Endothelial cell of umbilical vein (primary cell): ENCODE data around the gene SRGN. TPM values are rescaled to one million over a fixed set of nuclear protein-coding genes. Genes with fewer than 3 reads are reported as not detected.

Source experiments
- BruUV-seq: library from RNA; stranded (reverse); fragments of 400-500 nt; replicated peaks from 2 replicates; lab custom pipeline; 2021; lab: Mats Ljungman, UMichigan
- CTCF ChIA-PET: fragments of 300-600, 350-600 bp; sonication (Branson Sonifier 250); formaldehyde crosslinking; loops from one replicate; lab custom pipeline; 2021; ENCODE audit warnings: antibody characterized with exemption, inconsistent platforms; lab: Charles Lee
- POLR2A ChIA-PET: fragments of 300-600, 350-600 bp; sonication (Branson Sonifier 250); formaldehyde crosslinking; loops from one replicate; lab custom pipeline; 2021; ENCODE audit warnings: antibody characterized with exemption, inconsistent platforms; lab: Charles Lee
- DNase-seq: peaks from one replicate; pipeline ENCODE4 v3.0.0-alpha.2; 2011; ENCODE audit warnings: low read depth, low spot score
- FAIRE-seq: peaks from 2 replicates; lab custom pipeline; 2011; peaks lifted over from hg19 to GRCh38; lab: Jason Lieb, UNC
- H2AFZ ChIP-seq: 2 replicates; pipeline ENCODE4 v1.6.0; 2012; ENCODE audit warnings: low read depth, low read length, control low read depth, inconsistent platforms
- H3K27ac ChIP-seq: 2 replicates; pipeline ENCODE4 v1.5.1; 2011; ENCODE audit warnings: low read depth, mild to moderate bottlenecking, control low read depth, low read length, moderate library complexity; ENCODE audit not compliant: insufficient read depth
- H3K27me3 ChIP-seq, 2 experiments: 2 replicates each; pipeline versions ENCODE4 v1.6.0 to v1.6.1; 2011; ENCODE audit warnings: low read length in 2 of 2, mixed read lengths in 1 of 2; ENCODE audit not compliant: control insufficient read depth in 2 of 2, insufficient read depth in 2 of 2
- H3K36me3 ChIP-seq, 2 experiments: 2 replicates in 1 of 2; 3 replicates in 1 of 2; pipeline ENCODE4 v1.5.1; 2011; ENCODE audit warnings: low read length in 2 of 2, mild to moderate bottlenecking in 1 of 2, moderate library complexity in 1 of 2; ENCODE audit not compliant: control insufficient read depth in 2 of 2, insufficient read depth in 2 of 2; ENCODE audit errors: extremely low read depth in 1 of 2
- H3K4me1 ChIP-seq: 3 replicates; pipeline ENCODE4 v1.5.1; 2011; ENCODE audit warnings: mild to moderate bottlenecking, low read length; ENCODE audit not compliant: control insufficient read depth, insufficient read depth; ENCODE audit errors: extremely low read depth
- H3K4me2 ChIP-seq: 2 replicates; pipeline ENCODE4 v1.6.1; 2011; ENCODE audit warnings: low read length, control low read depth, mixed read lengths; ENCODE audit not compliant: insufficient read depth
- H3K4me3 ChIP-seq, 3 experiments: fragments of 200-600 bp in 1 of 3; sonication (generic), shearing (Covaris generic) in 1 of 3; replicated peaks in 1 of 3; 2 replicates each; pipeline ENCODE4 v1.5.1; 2011 to 2016; ENCODE audit warnings: control low read depth in 3 of 3, low read length in 3 of 3, mild to moderate bottlenecking in 2 of 3, inconsistent platforms in 1 of 3, low read depth in 1 of 3, moderate library complexity in 1 of 3; ENCODE audit not compliant: insufficient read depth in 1 of 3
- H3K79me2 ChIP-seq: 2 replicates; pipeline ENCODE4 v1.6.0; 2012; ENCODE audit warnings: low read length, inconsistent platforms; ENCODE audit not compliant: control insufficient read depth, insufficient read depth
- H3K9ac ChIP-seq: replicated peaks from 2 replicates; pipeline ENCODE3; 2011; ENCODE audit warnings: low read length, control low read depth; ENCODE audit not compliant: insufficient read depth; ENCODE audit errors: extremely low read depth
- H3K9me1 ChIP-seq: replicated peaks from 3 replicates; pipeline ENCODE4 v1.6.0; 2011; ENCODE audit warnings: mild to moderate bottlenecking, low read length; ENCODE audit not compliant: control insufficient read depth, insufficient read depth; ENCODE audit errors: extremely low read depth
- H3K9me3 ChIP-seq: replicated peaks from 2 replicates; pipeline ENCODE4 v1.5.1; 2012; ENCODE audit warnings: low read length, inconsistent platforms; ENCODE audit not compliant: control insufficient read depth, insufficient read depth
- H4K20me1 ChIP-seq: replicated peaks from 2 replicates; pipeline ENCODE3; 2011; ENCODE audit warnings: mild to moderate bottlenecking, low read length; ENCODE audit not compliant: control insufficient read depth, insufficient read depth; ENCODE audit errors: extremely low read depth
- EZH2 ChIP-seq: IDR thresholded peaks from 2 replicates; pipeline ENCODE4 v1.6.1; 2012; ENCODE audit warnings: borderline replicate concordance, low read depth, mild to moderate bottlenecking, moderate library complexity, low read length, inconsistent platforms; ENCODE audit not compliant: severe bottlenecking
- FOS ChIP-seq: IDR thresholded peaks from 2 replicates; pipeline ENCODE4 v1.6.1; 2011; ENCODE audit warnings: mild to moderate bottlenecking, low read length, moderate library complexity, borderline replicate concordance; ENCODE audit not compliant: insufficient read depth
- GATA2 ChIP-seq: IDR thresholded peaks from 2 replicates; pipeline ENCODE4 v1.7.0; 2011; ENCODE audit warnings: low read depth, mild to moderate bottlenecking, moderate library complexity, mixed read lengths, low read length; ENCODE audit not compliant: insufficient read length, insufficient read depth
- JUN ChIP-seq: IDR thresholded peaks from 2 replicates; pipeline ENCODE4 v1.6.1; 2011; ENCODE audit warnings: borderline replicate concordance, low read depth; ENCODE audit not compliant: insufficient read length, insufficient read depth
- MYC ChIP-seq: IDR thresholded peaks from one replicate; pipeline ENCODE4 v1.6.1; 2011; ENCODE audit warnings: mild to moderate bottlenecking, low read depth, low read length
- POLR2A ChIP-seq: IDR thresholded peaks from 2 replicates; pipeline ENCODE4 v1.6.1; 2012; ENCODE audit warnings: low read depth, mild to moderate bottlenecking, control low read depth, low read length
- dilution Hi-C: fragments of 300-500 bp; cut with MboI; formaldehyde crosslinking; loops from one replicate; pipeline ENCODE4 v1.15.0; 2019; ENCODE audit warnings: low sequenced_read_pairs; ENCODE audit not compliant: extremely low pct_ligation_motif_present
- intact Hi-C: fragments of 100-400 bp; cut with micrococcal nuclease; formaldehyde crosslinking; loops from one replicate; pipeline ENCODE4 v1.10.0; 2022
- polyA plus RNA-seq, 4 experiments: library from polyadenylated mRNA; depleted of rRNA in 3 of 4; stranded (reverse) in 3 of 4; unstranded in 1 of 4; fragments of >200 nt; gene quantifications; 2 replicates each; pipeline versions ENCODE4 v1.2.1 to v1.2.3, GENCODE V29; 2011 to 2012; ENCODE audit warnings: missing spikeins in 1 of 4
- total RNA-seq: library from RNA; stranded (reverse); gene quantifications from 2 replicates; pipeline ENCODE4 v1.2.3, GENCODE V29; 2021
- TF ChIP-seq, protein P1 (sequence below), 2 donors: IDR thresholded peaks; 1 replicate in 1 of 2; 2 replicates in 1 of 2; pipeline ENCODE4 v1.5.1; 2011; ENCODE audit warnings: low read length in 2 of 2, mild to moderate bottlenecking in 2 of 2, moderate library complexity in 2 of 2, control low read depth in 1 of 2, inconsistent platforms in 1 of 2, low read depth in 1 of 2; ENCODE audit not compliant: insufficient read depth in 1 of 2; ENCODE audit errors: extremely low read depth in 1 of 2
- TF ChIP-seq, protein P2 (sequence below): IDR thresholded peaks from 2 replicates; pipeline ENCODE4 v1.6.1; 2011; ENCODE audit not compliant: insufficient read depth, insufficient read length

Gene SRGN
- total and polyA plus RNA-seq, 2 donors (not counting 3 experiments of a cell fraction or from before 2014, with no cell fraction given), result 384 to 450 TPM

- H3K27me3 ChIP-seq, result no peaks in the 10 kb centered on the region
- ChIA-PET POLR2A (no interaction called here), CTCF (interaction anchor here (1.3 to 5.2 kb wide), 3 partner anchors 120 to 287 kb away, joined by 4 to 51 read pairs (median 5); partner anchors contain the start of gene DDX21)
- peak overlapping the region; percentile 89 for H3K4me2 ChIP-seq
- H3K36me3 ChIP-seq, result no peaks in the 10 kb centered on the region
- H2AFZ ChIP-seq, result no peak overlapping the region
- FAIRE-seq (no peak), DNase-seq (no peak)
- intact Hi-C loops (loop anchor here (2.0 kb wide), 1 partner anchor 97 kb away; no protein-coding TSS in a partner anchor), dilution Hi-C loops (no loop called here)
- H3K9ac ChIP-seq, result no peak overlapping the region
- H3K9me1 ChIP-seq, result no peaks in the 10 kb centered on the region
- peak overlapping the region in 2 of 3 experiments; percentile 38 to 82 for H3K4me3 ChIP-seq
- H3K4me1 ChIP-seq, result peaks cover 16% of the 10 kb centered on the region
- no peak overlapping the region for H3K27ac ChIP-seq
- H4K20me1 ChIP-seq, result peaks cover 7% of the 10 kb centered on the region
- BruUV-seq, result no TSS peak
- TF ChIP-seq, protein P1, sequence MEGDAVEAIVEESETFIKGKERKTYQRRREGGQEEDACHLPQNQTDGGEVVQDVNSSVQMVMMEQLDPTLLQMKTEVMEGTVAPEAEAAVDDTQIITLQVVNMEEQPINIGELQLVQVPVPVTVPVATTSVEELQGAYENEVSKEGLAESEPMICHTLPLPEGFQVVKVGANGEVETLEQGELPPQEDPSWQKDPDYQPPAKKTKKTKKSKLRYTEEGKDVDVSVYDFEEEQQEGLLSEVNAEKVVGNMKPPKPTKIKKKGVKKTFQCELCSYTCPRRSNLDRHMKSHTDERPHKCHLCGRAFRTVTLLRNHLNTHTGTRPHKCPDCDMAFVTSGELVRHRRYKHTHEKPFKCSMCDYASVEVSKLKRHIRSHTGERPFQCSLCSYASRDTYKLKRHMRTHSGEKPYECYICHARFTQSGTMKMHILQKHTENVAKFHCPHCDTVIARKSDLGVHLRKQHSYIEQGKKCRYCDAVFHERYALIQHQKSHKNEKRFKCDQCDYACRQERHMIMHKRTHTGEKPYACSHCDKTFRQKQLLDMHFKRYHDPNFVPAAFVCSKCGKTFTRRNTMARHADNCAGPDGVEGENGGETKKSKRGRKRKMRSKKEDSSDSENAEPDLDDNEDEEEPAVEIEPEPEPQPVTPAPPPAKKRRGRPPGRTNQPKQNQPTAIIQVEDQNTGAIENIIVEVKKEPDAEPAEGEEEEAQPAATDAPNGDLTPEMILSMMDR (IDR thresholded peaks at IDR 0.05; ENCODE audit: extremely low read depth in 1 of 2, insufficient read depth in 1 of 2, low read depth in 1 of 2, low read length in 2 of 2), result no peak
- TF ChIP-seq GATA2 (no peak), MYC (no peak), JUN (no peak), EZH2 (no peak), POLR2A (no peak), FOS (no peak)
- TF ChIP-seq, protein P2, sequence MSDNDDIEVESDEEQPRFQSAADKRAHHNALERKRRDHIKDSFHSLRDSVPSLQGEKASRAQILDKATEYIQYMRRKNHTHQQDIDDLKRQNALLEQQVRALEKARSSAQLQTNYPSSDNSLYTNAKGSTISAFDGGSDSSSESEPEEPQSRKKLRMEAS, result no peak
- H3K79me2 ChIP-seq, result peaks cover 58% of the 10 kb centered on the region
- H3K9me3 ChIP-seq, result no peaks in the 10 kb centered on the region
Observed at GRCh38 chr10:69125554-69125953, 37.7 kb downstream of the SRGN start.
